Epidermal melanocyte (primary cell): ENCODE measurements around the gene OR2A14.
"Not testable (repeated sequence)": the region's sequence is repeated elsewhere in the genome, so short reads cannot be mapped to it uniquely, and the experiment has no call there.

Experiments
- DNase-seq: peaks from one replicate; pipeline ENCODE4 v3.0.0; 2011; ENCODE audit warnings: low spot score; ENCODE audit not compliant: insufficient read length

OR2A14 gene

DNA sequence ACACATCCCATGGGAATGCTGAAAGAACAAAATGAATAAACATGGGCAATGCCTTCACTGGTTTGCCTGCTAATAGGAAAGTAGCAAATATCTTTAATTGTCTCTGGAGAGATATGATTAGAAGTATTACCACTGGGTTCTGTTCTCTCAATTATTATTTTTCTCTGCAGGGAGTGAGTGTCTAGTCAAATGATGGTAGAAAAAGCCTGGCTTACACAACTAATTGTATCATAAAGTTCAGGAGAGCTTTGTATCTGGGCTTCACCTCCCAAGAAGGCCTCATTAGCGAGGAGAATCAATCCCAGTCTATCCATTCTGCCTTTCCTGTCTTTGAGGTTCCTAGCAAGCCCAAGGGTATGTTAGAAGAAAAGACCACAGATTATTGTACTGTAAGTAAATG, at the start of gene OR2A14:
Gene OR2A14 (plus strand): TSS at position 301 of the 400 bp plus-strand sequence. CDS start 5,937 bp downstream, outside the sequence.
- no peak for DNase-seq

DNA sequence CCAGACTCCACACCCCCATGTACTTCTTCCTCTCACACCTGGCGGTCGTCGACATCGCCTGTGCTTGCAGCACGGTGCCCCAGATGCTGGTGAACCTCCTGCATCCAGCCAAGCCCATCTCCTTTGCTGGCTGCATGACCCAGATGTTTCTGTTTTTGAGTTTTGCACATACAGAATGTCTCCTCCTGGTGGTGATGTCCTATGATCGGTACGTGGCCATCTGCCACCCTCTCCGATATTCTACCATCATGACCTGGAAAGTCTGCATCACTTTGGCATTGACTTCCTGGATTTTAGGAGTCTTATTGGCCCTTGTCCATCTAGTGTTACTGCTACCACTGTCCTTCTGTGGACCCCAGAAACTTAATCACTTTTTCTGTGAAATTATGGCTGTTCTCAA, 48.6 kb upstream of the OR2A14 start:
- no peak for DNase-seq

DNA sequence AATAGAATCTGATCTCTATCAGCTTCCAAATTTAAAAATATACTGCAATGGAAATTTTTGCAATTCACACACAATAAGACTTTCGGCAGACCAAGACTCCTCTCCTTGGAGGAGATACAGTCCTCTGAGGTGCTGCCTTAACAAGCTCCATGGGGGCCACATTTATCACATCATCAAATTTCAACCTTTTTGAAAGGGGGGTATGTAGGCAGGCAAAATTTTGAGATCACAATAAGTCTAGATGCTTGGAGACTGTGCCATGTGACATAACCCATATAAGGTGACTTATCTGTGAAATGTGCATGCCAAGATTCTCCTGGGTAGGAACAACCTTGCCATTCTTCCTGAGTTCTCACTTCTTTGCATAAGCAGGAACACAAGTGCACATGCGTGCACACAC, 37.0 kb upstream of the OR2A14 start, which contains the start of gene OR2A12:
Gene OR2A12 (plus strand): TSS at position 301 of the 400 bp plus-strand sequence. CDS start 8,830 bp downstream, outside the sequence.
- no peak for DNase-seq

GRCh38 chr7:144086730-144087129, 36.2 kb upstream of the OR2A14 start:
- no peak for DNase-seq

DNA sequence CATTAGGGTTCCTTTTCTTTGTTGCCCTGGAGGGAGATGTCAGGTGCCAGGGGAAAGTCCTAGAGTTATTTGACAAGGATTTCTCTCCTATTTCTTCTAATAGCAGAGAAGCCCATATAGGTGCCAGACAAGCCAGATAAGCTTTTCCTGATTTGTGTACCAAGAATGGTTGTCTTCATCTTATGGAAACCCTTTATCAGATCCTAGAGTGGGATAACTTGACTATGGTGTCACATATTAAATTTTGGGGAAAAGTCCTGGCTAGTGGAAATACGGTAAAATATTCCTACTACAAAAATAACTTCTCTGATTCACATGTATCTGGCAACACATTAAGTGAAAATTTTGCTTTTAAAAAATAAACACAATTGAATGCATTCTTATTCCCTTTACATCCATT, 35.7 kb upstream of the OR2A14 start:
- no peak for DNase-seq

DNA sequence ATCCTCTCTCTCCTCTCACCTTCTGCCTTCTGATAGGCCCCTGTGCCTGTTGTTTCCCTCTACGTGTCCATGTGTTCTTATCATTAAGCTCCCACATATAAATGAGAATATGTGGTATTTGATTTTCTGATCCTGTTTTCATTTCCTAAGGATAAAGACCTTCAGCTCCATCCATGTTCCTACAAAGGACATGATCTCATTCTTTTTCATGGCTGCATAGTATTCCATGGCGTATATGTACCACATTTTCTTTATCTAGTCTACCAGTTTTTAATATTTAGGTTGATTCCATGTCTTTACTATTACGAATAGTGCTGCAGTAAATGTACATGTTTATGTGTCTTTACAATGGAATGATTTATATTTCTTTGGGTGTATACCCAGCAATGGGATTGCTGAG, 32.3 kb upstream of the OR2A14 start:
- DNase-seq = no peak

DNA sequence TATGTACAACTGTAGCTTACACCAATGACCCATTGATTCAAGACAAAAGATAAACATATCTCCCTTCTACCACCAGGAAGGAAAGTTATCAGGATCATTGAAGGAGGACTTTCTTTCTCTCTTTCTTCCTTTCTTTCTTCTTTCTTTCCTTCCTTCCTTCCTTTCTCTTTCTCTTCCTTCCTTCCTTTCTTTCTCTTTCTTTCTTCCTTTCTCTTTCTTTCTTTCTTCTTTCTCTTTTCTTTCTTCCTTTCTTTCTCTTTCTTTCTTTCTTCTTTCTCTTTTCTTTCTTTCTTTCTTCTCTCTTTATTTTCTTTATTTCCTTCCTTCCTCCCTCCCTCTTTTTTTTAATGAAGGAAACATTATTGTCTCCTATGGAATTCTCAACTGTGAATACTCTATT, 24.2 kb upstream of the OR2A14 start:
- no peak for DNase-seq

GRCh38 chr7:144100607-144101006, 22.4 kb upstream of the OR2A14 start:
- no peak for DNase-seq

GRCh38 chr7:144102041-144102440, 20.9 kb upstream of the OR2A14 start:
- no peak for DNase-seq

GRCh38 chr7:144105211-144105610, 17.8 kb upstream of the OR2A14 start:
- DNase-seq = no peak

DNA sequence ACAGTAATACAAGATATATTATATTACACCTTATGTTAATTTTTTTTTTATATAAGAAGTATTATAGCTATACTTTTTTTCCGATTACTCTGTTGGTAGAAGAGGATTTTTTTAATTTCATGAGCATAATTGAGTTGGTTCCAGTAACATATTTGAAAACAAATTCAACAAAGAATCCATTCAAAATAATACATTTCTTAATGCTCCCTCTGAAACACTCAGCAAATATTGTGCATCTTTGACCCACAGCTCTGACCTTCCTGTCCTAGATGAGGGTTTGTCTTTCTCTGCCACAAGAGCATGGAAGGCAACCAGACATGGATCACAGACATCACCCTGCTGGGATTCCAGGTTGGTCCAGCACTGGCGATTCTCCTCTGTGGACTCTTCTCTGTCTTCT, 13.7 kb upstream of the OR2A14 start, which contains the start of gene OR2A2:
Gene OR2A2 (plus strand): TSS at position 301 of the 400 bp plus-strand sequence. CDS start 0 bp downstream, at position 301.
- no peak for DNase-seq

DNA sequence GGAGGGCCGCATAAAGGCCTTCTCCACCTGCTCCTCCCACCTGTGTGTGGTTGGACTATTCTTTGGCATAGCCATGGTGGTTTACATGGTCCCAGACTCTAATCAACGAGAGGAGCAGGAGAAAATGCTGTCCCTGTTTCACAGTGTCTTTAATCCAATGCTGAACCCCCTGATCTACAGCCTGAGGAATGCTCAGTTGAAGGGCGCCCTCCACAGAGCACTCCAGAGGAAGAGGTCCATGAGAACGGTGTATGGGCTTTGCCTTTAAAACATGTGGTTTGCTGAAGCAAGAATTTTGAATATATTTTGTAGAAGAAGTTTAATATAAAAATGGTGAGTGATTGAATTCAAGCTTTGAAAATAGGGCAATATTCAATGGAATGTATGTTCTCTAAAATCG, 12.7 kb upstream of the OR2A14 start:
- DNase-seq = no peak

GRCh38 chr7:144113651-144114050, 9.3 kb upstream of the OR2A14 start:
- no peak for DNase-seq

- DNase-seq = no peak
Observed at GRCh38 chr7:144118341-144118740, 4.6 kb upstream of the OR2A14 start.

- DNase-seq = peak; percentile 32
Observed at GRCh38 chr7:144127714-144128334, 4.8 kb downstream of the OR2A14 start.

GRCh38 chr7:144129601-144130000, 6.6 kb downstream of the OR2A14 start:
- DNase-seq = not testable (repeated sequence)

- no peak for DNase-seq
Observed at GRCh38 chr7:144130730-144131129, 7.8 kb downstream of the OR2A14 start.

- DNase-seq = no peak
Observed at GRCh38 chr7:144132262-144132661, 9.3 kb downstream of the OR2A14 start.

GRCh38 chr7:144133307-144133706, 10.3 kb downstream of the OR2A14 start:
- DNase-seq = no peak

- no peak for DNase-seq
Observed at GRCh38 chr7:144134116-144134515, 11.1 kb downstream of the OR2A14 start.

- no peak for DNase-seq
Observed at GRCh38 chr7:144137501-144137900, 14.5 kb downstream of the OR2A14 start.

- no peak for DNase-seq
Observed at GRCh38 chr7:144142187-144142586, 19.2 kb downstream of the OR2A14 start.

GRCh38 chr7:144144426-144144825, 21.4 kb downstream of the OR2A14 start:
- DNase-seq = no peak
